Epithelial cell of alveolus of lung (primary cell): ENCODE measurements around the gene ASIC2. TPM values are rescaled to one million over a fixed set of nuclear protein-coding genes. Genes with fewer than 3 reads are reported as not detected.

Experiments
- total RNA-seq: library from RNA; depleted of rRNA; stranded (reverse); fragments of >200 nt; gene quantifications from 2 replicates; pipeline ENCODE4 v1.2.1, GENCODE V29; 2015

Gene ASIC2
- total RNA-seq, result 0.39 TPM in 1 of 2 replicates, not detected in the other

DNA sequence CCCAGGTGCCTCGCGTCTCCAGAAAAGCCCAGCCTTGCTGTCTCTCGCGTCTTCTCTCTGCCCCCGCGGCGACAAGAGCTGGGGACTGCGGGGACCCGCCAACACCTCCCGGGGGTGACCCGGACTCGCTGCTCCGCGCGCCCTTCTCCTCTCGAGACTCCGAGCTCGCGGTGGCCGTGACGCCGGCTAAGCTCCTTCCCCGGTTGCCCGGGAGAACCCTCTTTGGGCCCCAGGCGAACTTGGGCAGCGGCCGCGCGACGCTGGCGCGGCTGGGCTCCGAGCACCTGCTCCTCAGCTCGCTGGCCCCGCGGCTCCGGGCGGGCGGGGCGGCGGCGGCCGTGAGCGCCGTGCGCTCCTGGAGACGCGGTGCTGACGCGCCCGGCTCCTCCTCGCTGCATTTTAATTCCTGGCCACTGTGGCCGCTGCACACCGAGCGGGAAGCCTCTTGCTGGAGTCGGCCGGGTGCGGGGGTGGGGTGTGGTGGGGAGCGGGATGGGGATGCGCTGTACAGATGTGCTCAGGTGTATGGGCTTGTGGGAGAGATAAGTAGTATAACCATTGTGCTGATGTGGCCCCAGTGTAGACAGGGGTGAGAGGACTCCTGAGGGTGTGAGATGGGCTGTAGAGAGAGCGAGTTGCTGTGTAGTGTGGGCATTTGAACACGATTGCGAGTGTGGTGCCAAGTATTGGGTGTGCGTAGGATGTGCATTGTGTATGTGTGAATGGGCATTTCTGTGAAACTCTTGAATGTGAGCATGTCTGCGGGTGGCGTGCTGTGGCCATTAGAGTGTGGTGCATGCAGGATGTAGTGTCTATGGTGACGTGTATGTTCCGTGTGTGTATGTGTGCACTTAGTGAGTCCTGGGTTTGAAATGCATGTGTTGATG lies at the start of gene ASIC2:
Gene ASIC2, minus strand, starts transcription at position 315 of the 887 bp plus-strand sequence.

